AG10803 (cell line): ENCODE measurements around the gene GORASP1.

Experiments used
- DNase-seq: peaks from one replicate; pipeline ENCODE4 v3.0.0; 2010; ENCODE audit warnings: low read depth
- H3K4me3 ChIP-seq: 2 replicates; pipeline ENCODE4 v1.5.1; 2011; ENCODE audit warnings: mild to moderate bottlenecking, low read length, control low read depth
- CTCF ChIP-seq: conservative IDR thresholded peaks from 2 replicates; pipeline ENCODE4 v1.5.1; 2011; ENCODE audit warnings: mild to moderate bottlenecking, low read length, control low read depth, inconsistent platforms

GORASP1 gene

DNA sequence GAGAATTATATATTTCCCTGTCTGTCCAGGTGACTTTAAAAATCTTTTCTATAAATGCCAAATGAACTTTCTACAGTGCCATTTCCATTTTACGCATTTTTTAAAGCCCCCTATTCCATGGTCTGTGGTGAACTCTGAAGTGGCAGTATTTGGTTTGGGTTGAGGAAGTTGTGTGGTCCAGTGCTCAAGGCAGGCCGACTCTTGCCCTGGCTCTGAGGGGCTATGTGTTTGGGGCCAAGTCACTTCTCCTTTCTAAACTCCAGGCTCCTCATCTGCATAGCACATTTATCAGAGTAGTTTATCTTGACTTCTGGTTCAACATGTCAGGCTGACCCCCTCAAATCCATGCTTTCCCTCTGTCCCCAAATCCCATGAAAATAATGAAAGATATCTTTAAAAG is 14.2 kb upstream of the GORASP1 start:
- no peak for TF ChIP-seq CTCF
- DNase-seq: no peak
- H3K4me3 ChIP-seq: no peak overlapping the region

- no peak overlapping the region for H3K4me3 ChIP-seq
- TF ChIP-seq CTCF: no peak
- DNase-seq: no peak
Measured at GRCh38 chr3:39118931-39119660, 11.7 kb upstream of the GORASP1 start.

DNA sequence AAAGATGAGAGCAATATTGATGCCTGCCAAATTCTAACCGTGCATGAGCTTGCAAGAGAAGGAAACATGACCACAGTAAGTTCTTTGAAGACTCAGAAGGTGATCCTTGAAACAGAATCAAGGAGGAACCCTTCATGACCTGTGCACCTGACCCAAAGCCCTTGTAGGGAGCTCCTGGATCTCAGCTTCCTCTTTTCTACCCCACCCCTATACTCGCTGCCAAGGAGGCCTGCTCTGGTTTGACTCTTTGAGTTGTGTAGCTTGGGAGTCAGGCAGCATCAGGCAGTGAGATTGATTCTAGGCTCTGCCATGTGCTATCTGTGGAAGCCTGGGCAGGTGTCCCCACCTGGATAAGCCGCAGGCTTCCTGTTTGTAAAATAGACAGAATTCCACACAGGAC is 10.7 kb upstream of the GORASP1 start:
- DNase-seq: no peak
- TF ChIP-seq CTCF: no peak
- no peak overlapping the region for H3K4me3 ChIP-seq

DNA sequence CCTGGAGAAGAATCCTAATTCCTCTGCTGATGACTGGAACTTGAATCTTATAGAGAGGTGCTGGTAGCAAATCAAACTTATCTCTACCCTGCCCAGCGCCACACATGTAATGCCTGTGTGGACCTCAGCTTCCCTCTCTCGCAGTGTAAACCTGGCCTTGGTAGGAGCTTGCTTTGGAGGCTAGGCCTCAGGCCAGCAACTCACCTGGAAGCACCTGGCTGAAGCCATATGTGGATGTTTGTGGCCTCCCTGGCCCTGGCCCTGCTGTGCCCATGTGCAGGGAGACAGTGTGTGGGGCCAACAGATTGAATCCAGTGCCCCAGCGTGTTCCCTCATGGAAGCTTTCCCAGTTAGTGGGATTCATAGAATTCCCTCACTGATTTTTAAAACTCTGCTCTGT is 8.4 kb upstream of the GORASP1 start:
- no peak for TF ChIP-seq CTCF
- no peak overlapping the region for H3K4me3 ChIP-seq
- DNase-seq: no peak

GRCh38 chr3:39114456-39114855 is 7.0 kb upstream of the GORASP1 start:
- H3K4me3 ChIP-seq: no peak overlapping the region
- DNase-seq: no peak
- no peak for TF ChIP-seq CTCF

GRCh38 chr3:39113291-39113690 is 5.9 kb upstream of the GORASP1 start:
- no peak overlapping the region for H3K4me3 ChIP-seq
- no peak for DNase-seq
- TF ChIP-seq CTCF: no peak

GRCh38 chr3:39112535-39112934 is 5.1 kb upstream of the GORASP1 start:
- no peak for DNase-seq
- TF ChIP-seq CTCF: no peak

More at GRCh38 chr3:39112535-39112934, 5.1 kb upstream of the GORASP1 start:
- no peak overlapping the region for H3K4me3 ChIP-seq
